ENCODE data around the gene SDC1.

The SDC1 gene

DNA sequence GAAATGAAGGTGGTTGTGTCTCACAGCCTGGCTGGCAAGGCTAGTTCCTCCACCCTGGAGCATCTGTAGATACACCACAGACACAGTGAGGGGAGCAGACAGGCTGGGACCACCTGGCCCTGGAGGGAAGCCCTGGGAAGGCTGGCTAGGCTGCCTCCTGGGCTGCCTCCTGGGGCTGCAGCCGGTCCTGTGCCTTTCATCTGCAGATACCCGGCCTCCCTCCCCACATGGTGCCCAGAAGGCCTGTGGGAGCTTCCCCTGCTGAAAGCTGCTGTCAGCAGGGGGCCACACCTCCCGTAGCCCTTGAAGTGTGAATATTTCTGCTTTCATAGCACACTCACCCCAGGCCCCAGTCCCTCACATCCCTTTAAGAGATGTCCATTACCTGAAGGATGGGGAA, 37.6 kb downstream of the SDC1 start:
- no peak for DNase-seq (ENCODE audit: low read depth)
- H3K4me3 ChIP-seq (ENCODE audit: low read length): no peak overlapping the region
- TF ChIP-seq, protein P1, sequence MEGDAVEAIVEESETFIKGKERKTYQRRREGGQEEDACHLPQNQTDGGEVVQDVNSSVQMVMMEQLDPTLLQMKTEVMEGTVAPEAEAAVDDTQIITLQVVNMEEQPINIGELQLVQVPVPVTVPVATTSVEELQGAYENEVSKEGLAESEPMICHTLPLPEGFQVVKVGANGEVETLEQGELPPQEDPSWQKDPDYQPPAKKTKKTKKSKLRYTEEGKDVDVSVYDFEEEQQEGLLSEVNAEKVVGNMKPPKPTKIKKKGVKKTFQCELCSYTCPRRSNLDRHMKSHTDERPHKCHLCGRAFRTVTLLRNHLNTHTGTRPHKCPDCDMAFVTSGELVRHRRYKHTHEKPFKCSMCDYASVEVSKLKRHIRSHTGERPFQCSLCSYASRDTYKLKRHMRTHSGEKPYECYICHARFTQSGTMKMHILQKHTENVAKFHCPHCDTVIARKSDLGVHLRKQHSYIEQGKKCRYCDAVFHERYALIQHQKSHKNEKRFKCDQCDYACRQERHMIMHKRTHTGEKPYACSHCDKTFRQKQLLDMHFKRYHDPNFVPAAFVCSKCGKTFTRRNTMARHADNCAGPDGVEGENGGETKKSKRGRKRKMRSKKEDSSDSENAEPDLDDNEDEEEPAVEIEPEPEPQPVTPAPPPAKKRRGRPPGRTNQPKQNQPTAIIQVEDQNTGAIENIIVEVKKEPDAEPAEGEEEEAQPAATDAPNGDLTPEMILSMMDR (IDR thresholded peaks at IDR 0.05; ENCODE audit: insufficient read depth, low read depth, low read length, missing control alignments): no peak

DNA sequence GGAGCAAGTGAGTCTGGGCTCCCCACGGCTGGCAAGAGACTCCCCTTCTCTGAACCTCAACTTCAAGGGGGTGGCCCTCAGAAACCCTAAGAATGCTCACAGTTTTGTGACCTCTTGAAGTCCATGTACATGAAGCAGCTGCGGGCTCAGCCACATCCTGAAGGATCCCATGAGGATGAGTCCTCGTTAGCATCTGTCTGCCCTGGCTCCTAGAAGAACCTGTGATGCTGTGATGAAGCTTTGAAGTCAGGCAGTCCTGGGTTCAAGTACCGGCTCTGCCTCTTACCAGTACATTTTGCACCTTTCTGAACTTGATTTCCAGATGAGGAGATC, 38.1 kb downstream of the SDC1 start:
- no peak overlapping the region for H3K4me3 ChIP-seq (ENCODE audit: low read length)
- no peak for DNase-seq (ENCODE audit: low read depth)
- TF ChIP-seq, protein P1 (IDR thresholded peaks at IDR 0.05; ENCODE audit: insufficient read depth, low read depth, low read length, missing control alignments): no peak

DNA sequence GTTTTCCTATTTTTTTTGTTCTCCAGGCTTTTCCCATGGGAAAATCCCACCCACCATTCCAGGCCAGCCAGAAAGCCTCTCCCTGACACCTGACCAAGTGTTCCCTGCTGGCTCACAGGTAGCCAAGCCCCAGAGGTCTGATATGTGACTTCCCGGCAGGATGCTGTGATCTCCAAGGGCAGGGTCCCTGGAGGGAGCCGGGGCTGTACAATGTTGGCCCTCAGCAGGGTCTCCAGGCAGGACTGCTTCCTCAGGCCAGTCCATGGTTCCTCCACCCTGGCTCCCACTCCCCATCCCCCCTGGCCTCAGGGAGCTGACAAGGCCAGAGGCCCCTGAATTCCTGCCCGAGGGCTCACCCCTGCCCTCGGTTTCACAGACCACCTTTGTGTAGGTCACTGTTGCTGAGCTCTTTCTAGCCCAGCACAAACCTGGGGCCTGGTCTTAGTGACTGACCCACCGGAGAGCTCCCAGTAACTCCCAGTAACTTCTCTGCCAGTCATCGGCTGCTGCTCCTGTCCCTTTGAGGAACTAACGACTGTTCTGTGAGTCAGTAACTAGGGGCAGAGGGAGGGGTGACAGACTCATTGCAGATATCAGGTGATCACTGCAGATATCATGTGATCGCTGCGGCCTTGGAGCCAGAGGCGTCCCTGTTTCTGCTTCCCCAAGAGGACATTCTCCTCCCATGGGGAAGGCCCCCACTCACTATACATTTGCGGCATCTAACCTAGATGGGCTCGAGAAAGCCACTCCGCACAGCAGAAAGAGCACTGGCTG, 38.7 kb downstream of the SDC1 start:
- TF ChIP-seq, protein P1 (IDR thresholded peaks at IDR 0.05; ENCODE audit: insufficient read depth, low read depth, low read length, missing control alignments): no peak
- no peak for DNase-seq (ENCODE audit: low read depth)
- no peak overlapping the region for H3K4me3 ChIP-seq (ENCODE audit: low read length)

DNA sequence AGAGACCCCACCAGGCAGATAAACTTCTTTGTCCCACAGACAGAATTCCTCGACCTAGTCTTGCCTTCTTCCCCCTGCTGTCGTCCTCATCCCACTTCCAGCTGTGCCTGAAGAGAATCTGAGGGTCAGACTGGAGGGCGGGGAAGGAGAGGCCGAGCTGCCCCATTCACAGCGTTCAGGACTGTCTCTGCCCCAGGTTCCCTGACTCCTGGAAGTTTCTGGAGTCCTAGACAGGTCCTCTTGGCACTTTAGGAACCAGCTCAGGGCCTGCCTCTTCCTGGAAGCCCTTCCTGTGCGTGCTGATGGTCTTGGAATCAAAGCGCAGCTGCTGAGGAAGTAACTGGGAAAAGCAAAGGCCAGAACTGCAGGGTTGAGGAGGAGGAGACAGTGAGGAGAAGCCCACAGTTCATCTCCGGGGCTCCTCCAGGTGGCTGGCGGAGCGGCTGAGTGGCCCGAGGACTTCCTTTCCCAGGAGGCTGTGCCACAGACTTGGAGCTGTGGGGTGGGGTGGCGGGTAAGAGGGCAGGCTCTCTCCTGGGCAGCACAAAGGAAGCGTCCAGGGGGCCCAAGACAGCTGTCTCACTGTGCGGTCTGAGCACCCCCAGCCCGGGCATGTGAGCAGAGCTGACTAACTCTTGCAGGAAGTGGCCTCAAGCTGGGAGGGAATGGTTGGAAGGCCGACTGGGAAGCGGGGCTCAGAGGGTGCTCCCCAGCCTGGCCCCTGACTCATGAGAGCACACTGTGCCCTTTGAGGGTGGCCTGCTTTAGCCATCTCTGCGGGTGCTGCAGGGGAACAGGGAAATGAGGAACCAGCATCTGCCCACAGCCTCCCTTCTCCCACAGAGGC, 39.5 kb downstream of the SDC1 start:
- no peak overlapping the region for H3K4me3 ChIP-seq (ENCODE audit: low read length)
- DNase-seq (ENCODE audit: low read depth): peak; percentile 68
- TF ChIP-seq, protein P1 (IDR thresholded peaks at IDR 0.05; ENCODE audit: insufficient read depth, low read depth, low read length, missing control alignments): no peak

DNA sequence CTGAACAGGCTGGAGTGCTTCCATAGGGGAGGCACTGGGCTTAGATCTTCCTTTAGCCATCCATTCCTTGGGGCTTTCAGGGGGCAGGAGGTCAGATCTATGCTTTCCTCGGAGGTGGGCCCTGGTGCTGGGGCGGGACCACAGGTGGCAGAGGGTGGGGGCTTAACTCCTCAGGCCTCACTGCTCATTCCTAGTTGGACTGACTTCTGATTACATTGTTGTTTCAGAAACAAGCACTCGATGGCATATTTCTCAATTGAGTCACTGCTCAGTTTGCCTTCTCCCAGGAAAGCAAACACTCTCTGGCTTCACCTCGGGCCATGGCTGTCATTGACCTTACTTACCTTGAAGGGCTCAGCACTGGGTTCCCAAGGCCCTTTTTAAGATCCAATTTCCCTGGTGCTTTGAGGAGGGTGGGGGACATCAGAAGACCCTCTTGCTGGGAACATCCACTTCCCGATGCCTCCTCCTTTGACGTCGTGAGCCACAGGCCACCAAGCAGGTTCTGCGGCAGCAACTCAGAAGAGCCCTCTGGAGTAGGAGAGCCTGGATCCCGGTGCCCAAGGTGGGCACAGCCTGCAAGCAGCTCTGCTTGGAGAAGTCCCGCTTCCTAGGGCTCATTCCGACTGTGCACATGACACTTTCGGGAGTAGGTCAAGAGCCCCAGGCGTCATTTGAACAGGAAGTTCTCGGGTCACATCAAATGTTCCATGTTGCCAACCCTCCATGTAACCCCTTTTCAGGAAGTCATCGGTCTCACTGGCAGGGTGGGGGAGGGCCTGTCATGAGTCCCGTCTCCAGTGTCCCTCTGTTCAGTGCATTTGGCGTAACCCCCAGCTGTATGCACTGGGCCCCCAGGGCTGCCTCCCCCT, 40.6 kb downstream of the SDC1 start:
- H3K4me3 ChIP-seq (ENCODE audit: low read length): no peak overlapping the region
- TF ChIP-seq, protein P1 (IDR thresholded peaks at IDR 0.05; ENCODE audit: insufficient read depth, low read depth, low read length, missing control alignments): no peak
- DNase-seq (ENCODE audit: low read depth): peak; percentile 85

DNA sequence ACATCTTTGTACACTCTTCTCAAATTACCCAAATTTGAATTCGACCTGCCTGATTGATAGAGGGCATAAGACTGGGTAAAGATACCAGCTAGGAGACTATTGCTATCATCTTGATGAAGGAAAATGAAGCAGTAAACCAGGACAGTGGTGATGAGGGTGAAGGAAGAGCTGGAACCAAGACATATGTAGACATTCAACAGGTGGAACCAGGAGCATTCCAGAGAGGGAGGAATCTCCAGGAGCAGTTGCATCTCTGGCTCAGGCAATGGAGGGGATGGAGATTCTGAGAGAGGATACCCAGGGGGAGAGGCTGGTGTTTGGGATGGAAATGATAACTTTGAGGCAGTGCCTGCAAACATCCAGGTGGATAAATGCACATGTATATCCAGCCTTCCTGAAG, 41.6 kb downstream of the SDC1 start:
- DNase-seq (ENCODE audit: low read depth): no peak
- TF ChIP-seq, protein P1 (IDR thresholded peaks at IDR 0.05; ENCODE audit: insufficient read depth, low read depth, low read length, missing control alignments): no peak

More for the DNA sequence above, 41.6 kb downstream of the SDC1 start:
- no peak overlapping the region for H3K4me3 ChIP-seq (ENCODE audit: low read length)

Measured in epithelial cell of esophagus (primary cell).